H1 (cell line): Measurements from ENCODE around the gene STARD9. TPM values are rescaled to one million over a fixed set of nuclear protein-coding genes. Genes with fewer than 3 reads are reported as not detected.

Experiments used
- BACH1 ChIP-seq: IDR thresholded peaks from 2 replicates; pipeline ENCODE4 v1.6.1; 2012; ENCODE audit warnings: low read length, improper control_type of control experiment
- CBX5 ChIP-seq: fragments of 300-800, 300-1000 bp; sonication (generic); IDR thresholded peaks from 2 replicates; pipeline ENCODE4 v1.7.1; 2016; ENCODE audit warnings: antibody characterized with exemption, low read length, low read depth
- NRF1 ChIP-seq: IDR thresholded peaks from 2 replicates; pipeline ENCODE4 v1.6.1; 2011; ENCODE audit warnings: mild to moderate bottlenecking, low read depth, low read length, improper control_type of control experiment
- POU5F1 ChIP-seq: IDR thresholded peaks from 2 replicates; pipeline ENCODE4 v1.6.1; 2011; ENCODE audit warnings: low read depth, mild to moderate bottlenecking, low read length, moderate library complexity
- RFX5 ChIP-seq: IDR thresholded peaks from 2 replicates; pipeline ENCODE4 v1.6.1; 2011; ENCODE audit warnings: low read depth, low read length, improper control_type of control experiment, borderline replicate concordance
- TBP ChIP-seq: IDR thresholded peaks from 2 replicates; pipeline ENCODE4 v1.6.1; 2011; ENCODE audit warnings: low read depth, low read length, improper control_type of control experiment
- polyA plus RNA-seq, 7 experiments: library from polyadenylated mRNA; depleted of rRNA in 3 of 7; stranded (reverse) in 5 of 7; unstranded in 2 of 7; fragments of >200 nt in 5 of 7; fragments of 200-250 nt in 2 of 7; gene quantifications; 1 replicate in 5 of 7; 2 replicates in 1 of 7; 4 replicates in 1 of 7; pipeline versions ENCODE4 v1.2.1 to v1.2.3, GENCODE V29; 2011 to 2013; ENCODE audit warnings: missing spikeins in 2 of 7, mixed read lengths in 2 of 7
- total RNA-seq: library from RNA; stranded (reverse); fragmentation: NEBNext Ultra II Directional; extraction: Animal tissue kit (Norgen Biotek cat#: 25700); gene quantifications from 2 replicates; pipeline ENCODE4 v1.2.1, GENCODE V29; 2021
- TF ChIP-seq, protein P1 (sequence below): fragments of 300-600 bp; sonication (generic); IDR thresholded peaks from 2 replicates; pipeline ENCODE4 v1.7.1; 2012; ENCODE audit warnings: low read length, moderate library complexity, mild to moderate bottlenecking, inconsistent platforms; ENCODE audit not compliant: insufficient replicate concordance
- TF ChIP-seq, protein P2 (sequence below), 3 experiments: IDR thresholded peaks; 1 replicate in 2 of 3; 2 replicates in 1 of 3; pipeline versions ENCODE4 v1.5.1 to v1.6.1; 2011; ENCODE audit warnings: low read length in 3 of 3, mild to moderate bottlenecking in 3 of 3, inconsistent platforms in 2 of 3, low read depth in 1 of 3, moderate library complexity in 1 of 3; ENCODE audit not compliant: insufficient read depth in 1 of 3; ENCODE audit errors: control extremely low read depth in 1 of 3

Gene STARD9
- total and polyA plus RNA-seq, 2 of the 8 experiments (the other 6 are each of a cell fraction or from before 2014, with no cell fraction given) = 2.8 to 7.0 TPM

DNA sequence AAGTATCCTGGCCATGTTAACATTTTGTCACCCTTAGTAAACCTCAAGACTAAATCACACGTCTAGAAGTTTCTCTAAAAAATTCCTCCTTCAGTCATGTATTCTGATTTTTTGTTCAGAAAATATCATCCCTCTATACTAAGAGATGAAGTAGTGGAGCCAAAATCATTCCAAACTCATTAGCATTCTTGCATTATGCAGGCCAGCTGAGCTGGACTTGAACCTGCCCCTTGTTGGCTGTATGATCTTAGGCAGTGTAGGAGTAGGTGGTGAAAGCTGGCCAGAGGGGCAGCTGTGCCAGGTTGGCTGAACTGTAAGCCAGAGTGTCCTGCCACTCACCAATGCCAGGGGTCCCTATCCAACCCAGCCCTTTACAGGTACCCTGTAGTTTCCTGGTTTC lies 92.4 kb downstream of the STARD9 start (continued):
- TF ChIP-seq, protein P1, sequence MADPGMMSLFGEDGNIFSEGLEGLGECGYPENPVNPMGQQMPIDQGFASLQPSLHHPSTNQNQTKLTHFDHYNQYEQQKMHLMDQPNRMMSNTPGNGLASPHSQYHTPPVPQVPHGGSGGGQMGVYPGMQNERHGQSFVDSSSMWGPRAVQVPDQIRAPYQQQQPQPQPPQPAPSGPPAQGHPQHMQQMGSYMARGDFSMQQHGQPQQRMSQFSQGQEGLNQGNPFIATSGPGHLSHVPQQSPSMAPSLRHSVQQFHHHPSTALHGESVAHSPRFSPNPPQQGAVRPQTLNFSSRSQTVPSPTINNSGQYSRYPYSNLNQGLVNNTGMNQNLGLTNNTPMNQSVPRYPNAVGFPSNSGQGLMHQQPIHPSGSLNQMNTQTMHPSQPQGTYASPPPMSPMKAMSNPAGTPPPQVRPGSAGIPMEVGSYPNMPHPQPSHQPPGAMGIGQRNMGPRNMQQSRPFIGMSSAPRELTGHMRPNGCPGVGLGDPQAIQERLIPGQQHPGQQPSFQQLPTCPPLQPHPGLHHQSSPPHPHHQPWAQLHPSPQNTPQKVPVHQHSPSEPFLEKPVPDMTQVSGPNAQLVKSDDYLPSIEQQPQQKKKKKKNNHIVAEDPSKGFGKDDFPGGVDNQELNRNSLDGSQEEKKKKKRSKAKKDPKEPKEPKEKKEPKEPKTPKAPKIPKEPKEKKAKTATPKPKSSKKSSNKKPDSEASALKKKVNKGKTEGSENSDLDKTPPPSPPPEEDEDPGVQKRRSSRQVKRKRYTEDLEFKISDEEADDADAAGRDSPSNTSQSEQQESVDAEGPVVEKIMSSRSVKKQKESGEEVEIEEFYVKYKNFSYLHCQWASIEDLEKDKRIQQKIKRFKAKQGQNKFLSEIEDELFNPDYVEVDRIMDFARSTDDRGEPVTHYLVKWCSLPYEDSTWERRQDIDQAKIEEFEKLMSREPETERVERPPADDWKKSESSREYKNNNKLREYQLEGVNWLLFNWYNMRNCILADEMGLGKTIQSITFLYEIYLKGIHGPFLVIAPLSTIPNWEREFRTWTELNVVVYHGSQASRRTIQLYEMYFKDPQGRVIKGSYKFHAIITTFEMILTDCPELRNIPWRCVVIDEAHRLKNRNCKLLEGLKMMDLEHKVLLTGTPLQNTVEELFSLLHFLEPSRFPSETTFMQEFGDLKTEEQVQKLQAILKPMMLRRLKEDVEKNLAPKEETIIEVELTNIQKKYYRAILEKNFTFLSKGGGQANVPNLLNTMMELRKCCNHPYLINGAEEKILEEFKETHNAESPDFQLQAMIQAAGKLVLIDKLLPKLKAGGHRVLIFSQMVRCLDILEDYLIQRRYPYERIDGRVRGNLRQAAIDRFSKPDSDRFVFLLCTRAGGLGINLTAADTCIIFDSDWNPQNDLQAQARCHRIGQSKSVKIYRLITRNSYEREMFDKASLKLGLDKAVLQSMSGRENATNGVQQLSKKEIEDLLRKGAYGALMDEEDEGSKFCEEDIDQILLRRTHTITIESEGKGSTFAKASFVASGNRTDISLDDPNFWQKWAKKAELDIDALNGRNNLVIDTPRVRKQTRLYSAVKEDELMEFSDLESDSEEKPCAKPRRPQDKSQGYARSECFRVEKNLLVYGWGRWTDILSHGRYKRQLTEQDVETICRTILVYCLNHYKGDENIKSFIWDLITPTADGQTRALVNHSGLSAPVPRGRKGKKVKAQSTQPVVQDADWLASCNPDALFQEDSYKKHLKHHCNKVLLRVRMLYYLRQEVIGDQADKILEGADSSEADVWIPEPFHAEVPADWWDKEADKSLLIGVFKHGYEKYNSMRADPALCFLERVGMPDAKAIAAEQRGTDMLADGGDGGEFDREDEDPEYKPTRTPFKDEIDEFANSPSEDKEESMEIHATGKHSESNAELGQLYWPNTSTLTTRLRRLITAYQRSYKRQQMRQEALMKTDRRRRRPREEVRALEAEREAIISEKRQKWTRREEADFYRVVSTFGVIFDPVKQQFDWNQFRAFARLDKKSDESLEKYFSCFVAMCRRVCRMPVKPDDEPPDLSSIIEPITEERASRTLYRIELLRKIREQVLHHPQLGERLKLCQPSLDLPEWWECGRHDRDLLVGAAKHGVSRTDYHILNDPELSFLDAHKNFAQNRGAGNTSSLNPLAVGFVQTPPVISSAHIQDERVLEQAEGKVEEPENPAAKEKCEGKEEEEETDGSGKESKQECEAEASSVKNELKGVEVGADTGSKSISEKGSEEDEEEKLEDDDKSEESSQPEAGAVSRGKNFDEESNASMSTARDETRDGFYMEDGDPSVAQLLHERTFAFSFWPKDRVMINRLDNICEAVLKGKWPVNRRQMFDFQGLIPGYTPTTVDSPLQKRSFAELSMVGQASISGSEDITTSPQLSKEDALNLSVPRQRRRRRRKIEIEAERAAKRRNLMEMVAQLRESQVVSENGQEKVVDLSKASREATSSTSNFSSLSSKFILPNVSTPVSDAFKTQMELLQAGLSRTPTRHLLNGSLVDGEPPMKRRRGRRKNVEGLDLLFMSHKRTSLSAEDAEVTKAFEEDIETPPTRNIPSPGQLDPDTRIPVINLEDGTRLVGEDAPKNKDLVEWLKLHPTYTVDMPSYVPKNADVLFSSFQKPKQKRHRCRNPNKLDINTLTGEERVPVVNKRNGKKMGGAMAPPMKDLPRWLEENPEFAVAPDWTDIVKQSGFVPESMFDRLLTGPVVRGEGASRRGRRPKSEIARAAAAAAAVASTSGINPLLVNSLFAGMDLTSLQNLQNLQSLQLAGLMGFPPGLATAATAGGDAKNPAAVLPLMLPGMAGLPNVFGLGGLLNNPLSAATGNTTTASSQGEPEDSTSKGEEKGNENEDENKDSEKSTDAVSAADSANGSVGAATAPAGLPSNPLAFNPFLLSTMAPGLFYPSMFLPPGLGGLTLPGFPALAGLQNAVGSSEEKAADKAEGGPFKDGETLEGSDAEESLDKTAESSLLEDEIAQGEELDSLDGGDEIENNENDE = no peak
- TF ChIP-seq NRF1 (no peak), CBX5 (no peak), RFX5 (no peak), BACH1 (no peak), TBP (no peak), POU5F1 (no peak)
- TF ChIP-seq, protein P2, sequence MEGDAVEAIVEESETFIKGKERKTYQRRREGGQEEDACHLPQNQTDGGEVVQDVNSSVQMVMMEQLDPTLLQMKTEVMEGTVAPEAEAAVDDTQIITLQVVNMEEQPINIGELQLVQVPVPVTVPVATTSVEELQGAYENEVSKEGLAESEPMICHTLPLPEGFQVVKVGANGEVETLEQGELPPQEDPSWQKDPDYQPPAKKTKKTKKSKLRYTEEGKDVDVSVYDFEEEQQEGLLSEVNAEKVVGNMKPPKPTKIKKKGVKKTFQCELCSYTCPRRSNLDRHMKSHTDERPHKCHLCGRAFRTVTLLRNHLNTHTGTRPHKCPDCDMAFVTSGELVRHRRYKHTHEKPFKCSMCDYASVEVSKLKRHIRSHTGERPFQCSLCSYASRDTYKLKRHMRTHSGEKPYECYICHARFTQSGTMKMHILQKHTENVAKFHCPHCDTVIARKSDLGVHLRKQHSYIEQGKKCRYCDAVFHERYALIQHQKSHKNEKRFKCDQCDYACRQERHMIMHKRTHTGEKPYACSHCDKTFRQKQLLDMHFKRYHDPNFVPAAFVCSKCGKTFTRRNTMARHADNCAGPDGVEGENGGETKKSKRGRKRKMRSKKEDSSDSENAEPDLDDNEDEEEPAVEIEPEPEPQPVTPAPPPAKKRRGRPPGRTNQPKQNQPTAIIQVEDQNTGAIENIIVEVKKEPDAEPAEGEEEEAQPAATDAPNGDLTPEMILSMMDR (IDR thresholded peaks at IDR 0.05; ENCODE audit: control extremely low read depth in 1 of 3, insufficient read depth in 1 of 3, low read depth in 1 of 3, low read length in 3 of 3) = no peak
